SIG-M5 treated with dmso at 0.1 percent for 504 hours (cell line): Measurements from ENCODE around the gene APOL6.
A peak's percentile ranks its signal among the peaks of the same experiment; 100 is the strongest.
"Not testable (repeated sequence)": the region's sequence is repeated elsewhere in the genome, so short reads cannot be mapped to it uniquely, and the experiment has no call there.

Source experiments
- DNase-seq: peaks from one replicate; lab custom pipeline; 2025; ENCODE audit not compliant: unreplicated experiment; lab: John Stamatoyannopoulos, UW

Gene APOL6

GRCh38 chr22:35674335-35674734 lies 26.1 kb downstream of the APOL6 start:
- DNase-seq = no peak

- DNase-seq = not testable (repeated sequence)
Observed at GRCh38 chr22:35676065-35676464, 27.8 kb downstream of the APOL6 start.

- DNase-seq = no peak
Observed at GRCh38 chr22:35677460-35678187, 29.4 kb downstream of the APOL6 start.

- peak; percentile 22 for DNase-seq
Observed at GRCh38 chr22:35678836-35679235, 30.6 kb downstream of the APOL6 start.

GRCh38 chr22:35679492-35679891 lies 31.2 kb downstream of the APOL6 start:
- not testable (repeated sequence) for DNase-seq

GRCh38 chr22:35681454-35682052 lies 33.3 kb downstream of the APOL6 start:
- DNase-seq = no peak

GRCh38 chr22:35683560-35683959 lies 35.3 kb downstream of the APOL6 start:
- DNase-seq = no peak

- DNase-seq = no peak
Observed at GRCh38 chr22:35684270-35684700, 36.0 kb downstream of the APOL6 start.

- DNase-seq = no peak
Observed at GRCh38 chr22:35684732-35685131, 36.5 kb downstream of the APOL6 start.

GRCh38 chr22:35685731-35686130 lies 37.5 kb downstream of the APOL6 start:
- DNase-seq = no peak

GRCh38 chr22:35686298-35686697 lies 38.1 kb downstream of the APOL6 start:
- DNase-seq = no peak

GRCh38 chr22:35687461-35687860 lies 39.2 kb downstream of the APOL6 start:
- no peak for DNase-seq

GRCh38 chr22:35688913-35689675 lies 40.8 kb downstream of the APOL6 start:
- DNase-seq = no peak

GRCh38 chr22:35690001-35690400 lies 41.8 kb downstream of the APOL6 start:
- DNase-seq = no peak

GRCh38 chr22:35695202-35695601 lies 47.0 kb downstream of the APOL6 start:
- no peak for DNase-seq

GRCh38 chr22:35697142-35697541 lies 48.9 kb downstream of the APOL6 start:
- no peak for DNase-seq

- not testable (repeated sequence) for DNase-seq
Observed at GRCh38 chr22:35699852-35700251, 51.6 kb downstream of the APOL6 start.

- no peak for DNase-seq
Observed at GRCh38 chr22:35703861-35704584, 55.8 kb downstream of the APOL6 start.

GRCh38 chr22:35705141-35705540 lies 56.9 kb downstream of the APOL6 start:
- DNase-seq = no peak

GRCh38 chr22:35708453-35708852 lies 60.2 kb downstream of the APOL6 start:
- DNase-seq = no peak

- no peak for DNase-seq
Observed at GRCh38 chr22:35708917-35709316, 60.7 kb downstream of the APOL6 start.
